IPS-15b (cell line): ENCODE data around the gene SOCS6.
"Not testable (repeated sequence)": the region's sequence is repeated elsewhere in the genome, so short reads cannot be mapped to it uniquely, and the experiment has no call there.

Source experiments
- H3K27me3 ChIP-seq: one replicate; pipeline ENCODE4 v1.6.1; 2013; ENCODE audit warnings: low read length; ENCODE audit not compliant: control insufficient read depth, insufficient read depth
- H3K36me3 ChIP-seq: one replicate; pipeline ENCODE4 v1.6.1; 2013; ENCODE audit warnings: low read length; ENCODE audit not compliant: control insufficient read depth, insufficient read depth
- H3K4me1 ChIP-seq: one replicate; pipeline ENCODE4 v1.6.1; 2013; ENCODE audit warnings: mild to moderate bottlenecking, low read length; ENCODE audit not compliant: control insufficient read depth, insufficient read depth
- H3K4me3 ChIP-seq: one replicate; pipeline ENCODE4 v1.5.1; 2013; ENCODE audit warnings: low read depth, low read length
- H3K9ac ChIP-seq: one replicate; pipeline ENCODE4 v1.6.1; 2013; ENCODE audit warnings: low read depth, mild to moderate bottlenecking, low read length
- H3K9me3 ChIP-seq: one replicate; pipeline ENCODE4 v1.6.1; 2013; ENCODE audit warnings: mild to moderate bottlenecking, low read length; ENCODE audit not compliant: control insufficient read depth, insufficient read depth

Gene SOCS6

GRCh38 chr18:70331456-70332097, 42.7 kb downstream of the SOCS6 start:
- Histone ChIP-seq H3K9ac (no peak overlapping the region), H3K9me3 (no peaks in the 10 kb centered on the region), H3K36me3 (no peaks in the 10 kb centered on the region), H3K4me1 (no peaks in the 10 kb centered on the region), H3K4me3 (no peak overlapping the region), H3K27me3 (no peaks in the 10 kb centered on the region)

GRCh38 chr18:70332694-70333093, 43.8 kb downstream of the SOCS6 start:
- H3K36me3 ChIP-seq: no peaks in the 10 kb centered on the region
- no peaks in the 10 kb centered on the region for H3K9me3 ChIP-seq
- no peaks in the 10 kb centered on the region for H3K27me3 ChIP-seq
- no peaks in the 10 kb centered on the region for H3K4me1 ChIP-seq
- no peak overlapping the region for H3K4me3 ChIP-seq
- H3K9ac ChIP-seq: no peak overlapping the region

GRCh38 chr18:70333316-70333715, 44.5 kb downstream of the SOCS6 start:
- Histone ChIP-seq H3K27me3 (no peaks in the 10 kb centered on the region), H3K9me3 (no peaks in the 10 kb centered on the region), H3K4me1 (no peaks in the 10 kb centered on the region), H3K9ac (no peak overlapping the region), H3K36me3 (no peaks in the 10 kb centered on the region), H3K4me3 (no peak overlapping the region)

- Histone ChIP-seq H3K4me3 (no peak overlapping the region), H3K9me3 (no peaks in the 10 kb centered on the region), H3K36me3 (no peaks in the 10 kb centered on the region), H3K27me3 (no peaks in the 10 kb centered on the region), H3K4me1 (no peaks in the 10 kb centered on the region), H3K9ac (no peak overlapping the region)
These were observed 44.9 kb downstream of the SOCS6 start for GRCh38 chr18:70333757-70334156.

GRCh38 chr18:70334264-70334663, 45.4 kb downstream of the SOCS6 start:
- Histone ChIP-seq H3K9me3 (no peaks in the 10 kb centered on the region), H3K27me3 (no peaks in the 10 kb centered on the region), H3K36me3 (no peaks in the 10 kb centered on the region), H3K4me3 (no peak overlapping the region), H3K9ac (no peak overlapping the region), H3K4me1 (no peaks in the 10 kb centered on the region)

- H3K27me3 ChIP-seq: no peaks in the 10 kb centered on the region
- H3K9ac ChIP-seq: no peak overlapping the region
- no peak overlapping the region for H3K4me3 ChIP-seq
- H3K36me3 ChIP-seq: no peaks in the 10 kb centered on the region
- H3K9me3 ChIP-seq: no peaks in the 10 kb centered on the region
- no peaks in the 10 kb centered on the region for H3K4me1 ChIP-seq
These were observed 46.0 kb downstream of the SOCS6 start for GRCh38 chr18:70334728-70335329.

- Histone ChIP-seq H3K9ac (no peak overlapping the region), H3K9me3 (no peaks in the 10 kb centered on the region), H3K4me3 (no peak overlapping the region), H3K4me1 (no peaks in the 10 kb centered on the region), H3K36me3 (no peaks in the 10 kb centered on the region), H3K27me3 (no peaks in the 10 kb centered on the region)
These were observed 47.3 kb downstream of the SOCS6 start for GRCh38 chr18:70335892-70336726.

GRCh38 chr18:70337139-70337972, 48.5 kb downstream of the SOCS6 start:
- Histone ChIP-seq H3K4me1 (no peaks in the 10 kb centered on the region), H3K36me3 (no peaks in the 10 kb centered on the region), H3K9me3 (no peaks in the 10 kb centered on the region), H3K4me3 (no peak overlapping the region), H3K27me3 (no peaks in the 10 kb centered on the region), H3K9ac (no peak overlapping the region)

- H3K36me3 ChIP-seq: no peaks in the 10 kb centered on the region
- H3K4me1 ChIP-seq: no peaks in the 10 kb centered on the region
- H3K27me3 ChIP-seq: no peaks in the 10 kb centered on the region
- no peaks in the 10 kb centered on the region for H3K9me3 ChIP-seq
- no peak overlapping the region for H3K9ac ChIP-seq
- no peak overlapping the region for H3K4me3 ChIP-seq
These were observed 50.0 kb downstream of the SOCS6 start for GRCh38 chr18:70338890-70339289.

GRCh38 chr18:70339915-70340314, 51.1 kb downstream of the SOCS6 start:
- H3K9me3 ChIP-seq: no peaks in the 10 kb centered on the region
- no peak overlapping the region for H3K4me3 ChIP-seq
- H3K9ac ChIP-seq: no peak overlapping the region
- H3K36me3 ChIP-seq: no peaks in the 10 kb centered on the region
- H3K4me1 ChIP-seq: no peaks in the 10 kb centered on the region
- H3K27me3 ChIP-seq: no peaks in the 10 kb centered on the region

- H3K9me3 ChIP-seq, H3K4me1 ChIP-seq, H3K27me3 ChIP-seq, H3K4me3 ChIP-seq, H3K36me3 ChIP-seq, H3K9ac ChIP-seq: not testable (repeated sequence)
These were observed 59.6 kb downstream of the SOCS6 start for GRCh38 chr18:70348481-70348880.
